Endothelial cell (in vitro differentiated cells): Measurements from ENCODE around the gene ATP8B2. TPM values are rescaled to one million over a fixed set of nuclear protein-coding genes. Genes with fewer than 3 reads are reported as not detected.

Source experiments
- DNase-seq: peaks from one replicate; pipeline ENCODE4 v3.0.0; 2021; ENCODE audit warnings: low spot score
- H3K27ac Mint-ChIP-seq: one replicate; pipeline ENCODE4 v1.8.0; 2021; ENCODE audit warnings: mixed read lengths, inconsistent platforms; ENCODE audit not compliant: unreplicated experiment
- H3K27me3 Mint-ChIP-seq: one replicate; pipeline ENCODE4 v1.8.0; 2021; ENCODE audit warnings: mild to moderate bottlenecking, moderate library complexity, mixed read lengths, inconsistent platforms; ENCODE audit not compliant: unreplicated experiment
- H3K36me3 Mint-ChIP-seq: one replicate; pipeline ENCODE4 v1.8.0; 2021; ENCODE audit warnings: mild to moderate bottlenecking, low read depth, mixed read lengths, inconsistent platforms; ENCODE audit not compliant: unreplicated experiment
- H3K4me1 Mint-ChIP-seq: one replicate; pipeline ENCODE4 v1.8.0; 2021; ENCODE audit warnings: mild to moderate bottlenecking, mixed read lengths, inconsistent platforms; ENCODE audit not compliant: unreplicated experiment
- H3K4me3 Mint-ChIP-seq: one replicate; pipeline ENCODE4 v1.8.0; 2021; ENCODE audit warnings: mild to moderate bottlenecking, mixed read lengths, inconsistent platforms; ENCODE audit not compliant: unreplicated experiment
- H3K9me3 Mint-ChIP-seq: one replicate; pipeline ENCODE4 v1.8.0; 2021; ENCODE audit warnings: mixed read lengths, inconsistent platforms; ENCODE audit not compliant: unreplicated experiment
- total RNA-seq: library from RNA; stranded (reverse); fragmentation: NEBNext Ultra II Directional; extraction: Animal tissue kit (Norgen Biotek cat#: 25700); gene quantifications from one replicate; pipeline ENCODE4 v1.2.1, GENCODE V29; 2021; ENCODE audit not compliant: unreplicated experiment
- TF ChIP-seq, protein P1 (sequence below): fragments of 200-600 bp; sonication (generic); IDR thresholded peaks from one replicate; pipeline ENCODE4 v1.5.0; 2021; ENCODE audit warnings: antibody characterized with exemption; ENCODE audit not compliant: unreplicated experiment

The ATP8B2 gene
- total RNA-seq, 1 donor from 2014 or later = 58.1 TPM

DNA sequence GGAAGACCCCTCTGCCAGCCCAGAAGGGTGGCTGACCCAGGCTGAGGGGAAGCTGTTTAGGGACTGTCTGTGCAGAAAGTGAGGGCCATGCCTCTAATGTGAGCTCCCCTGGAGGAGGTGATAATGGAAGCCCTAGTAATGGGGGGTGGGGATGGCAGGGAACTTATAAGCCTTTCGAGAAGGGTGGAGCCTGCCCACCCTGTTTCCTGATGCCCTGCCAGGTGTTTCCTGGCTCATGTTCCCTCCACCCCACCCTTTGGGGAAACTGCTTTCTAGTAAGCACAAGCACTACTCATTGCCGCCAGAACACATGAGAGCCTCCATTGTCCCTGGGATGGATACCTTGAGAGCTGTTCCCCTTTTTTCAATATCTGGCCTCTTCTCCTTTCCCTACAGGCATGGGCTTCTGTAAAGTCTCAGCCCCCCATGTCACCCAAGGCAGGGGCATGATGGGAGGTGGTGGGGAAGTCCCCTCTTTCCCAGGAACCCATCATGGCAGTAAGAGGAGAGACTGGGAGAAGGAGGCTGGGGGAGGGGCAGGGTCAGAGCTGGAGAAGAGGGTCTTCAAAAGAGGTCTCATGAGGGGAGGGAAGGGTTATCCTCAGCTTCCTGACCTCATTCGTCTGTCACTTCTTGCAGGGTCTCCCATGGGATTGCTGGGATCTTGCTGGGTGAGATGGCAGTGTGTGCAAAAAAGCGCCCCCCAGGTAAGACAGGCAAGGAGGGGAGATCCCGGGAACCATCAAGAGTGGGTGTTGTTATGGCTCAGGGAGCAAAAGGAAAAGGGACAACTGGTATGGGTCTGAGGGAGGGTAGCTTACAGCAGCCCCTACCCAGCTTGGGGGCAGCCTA is 2.4 kb downstream of the ATP8B2 start:
- Mint-ChIP-seq H3K4me1 (peaks cover 43% of the 10 kb centered on the region), H3K36me3 (peaks cover 19% of the 10 kb centered on the region), H3K9me3 (no peaks in the 10 kb centered on the region), H3K27me3 (peaks cover 10% of the 10 kb centered on the region), H3K4me3 (peak overlapping the region; percentile 74), H3K27ac (peak overlapping the region; percentile 74)
- TF ChIP-seq, protein P1, sequence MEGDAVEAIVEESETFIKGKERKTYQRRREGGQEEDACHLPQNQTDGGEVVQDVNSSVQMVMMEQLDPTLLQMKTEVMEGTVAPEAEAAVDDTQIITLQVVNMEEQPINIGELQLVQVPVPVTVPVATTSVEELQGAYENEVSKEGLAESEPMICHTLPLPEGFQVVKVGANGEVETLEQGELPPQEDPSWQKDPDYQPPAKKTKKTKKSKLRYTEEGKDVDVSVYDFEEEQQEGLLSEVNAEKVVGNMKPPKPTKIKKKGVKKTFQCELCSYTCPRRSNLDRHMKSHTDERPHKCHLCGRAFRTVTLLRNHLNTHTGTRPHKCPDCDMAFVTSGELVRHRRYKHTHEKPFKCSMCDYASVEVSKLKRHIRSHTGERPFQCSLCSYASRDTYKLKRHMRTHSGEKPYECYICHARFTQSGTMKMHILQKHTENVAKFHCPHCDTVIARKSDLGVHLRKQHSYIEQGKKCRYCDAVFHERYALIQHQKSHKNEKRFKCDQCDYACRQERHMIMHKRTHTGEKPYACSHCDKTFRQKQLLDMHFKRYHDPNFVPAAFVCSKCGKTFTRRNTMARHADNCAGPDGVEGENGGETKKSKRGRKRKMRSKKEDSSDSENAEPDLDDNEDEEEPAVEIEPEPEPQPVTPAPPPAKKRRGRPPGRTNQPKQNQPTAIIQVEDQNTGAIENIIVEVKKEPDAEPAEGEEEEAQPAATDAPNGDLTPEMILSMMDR = no peak
- DNase-seq = peak; percentile 34

DNA sequence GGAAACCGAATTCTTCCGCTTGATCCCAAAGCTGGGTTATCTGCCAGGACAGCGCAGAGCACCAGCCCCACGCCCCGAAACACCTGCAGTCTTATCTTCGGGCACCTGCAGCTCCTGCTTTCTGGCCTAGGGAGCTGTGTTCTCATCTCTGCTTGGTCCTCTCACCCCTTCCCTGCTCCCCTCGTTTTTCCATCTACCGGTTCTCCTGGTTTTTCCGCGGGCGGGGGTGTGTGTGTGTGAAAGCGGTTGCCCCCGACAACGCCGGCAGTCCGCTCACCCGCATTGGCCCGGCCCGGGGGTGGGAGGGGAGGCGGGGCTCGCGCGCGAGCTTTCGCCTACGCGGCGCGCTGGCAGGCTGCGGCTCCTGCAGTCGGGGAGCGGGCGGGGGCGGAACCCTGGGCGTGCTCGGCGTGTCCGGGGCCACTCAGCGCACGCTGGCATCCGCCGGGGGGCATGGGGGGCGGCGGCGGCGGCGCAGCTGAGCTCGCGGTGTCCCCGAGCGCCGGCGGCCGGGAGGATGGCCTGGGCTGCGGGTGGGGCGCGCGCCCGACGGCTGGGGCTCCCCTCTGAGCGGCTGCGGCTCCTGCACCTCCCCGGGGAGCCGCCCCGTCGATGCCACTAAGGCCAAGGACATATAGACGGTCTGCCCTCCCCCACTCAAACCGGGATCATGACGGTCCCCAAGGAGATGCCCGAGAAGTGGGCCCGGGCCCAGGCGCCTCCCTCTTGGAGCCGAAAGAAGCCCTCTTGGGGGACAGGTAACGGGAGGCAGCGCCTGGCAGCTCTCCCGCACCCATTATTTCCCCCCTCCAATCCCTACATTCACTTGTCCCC is 3.2 kb downstream of the ATP8B2 start:
- Mint-ChIP-seq H3K4me3 (peak overlapping the region; percentile 83), H3K27me3 (peaks cover 10% of the 10 kb centered on the region), H3K36me3 (peaks cover 20% of the 10 kb centered on the region), H3K9me3 (no peaks in the 10 kb centered on the region), H3K27ac (peak overlapping the region; percentile 74), H3K4me1 (peaks cover 43% of the 10 kb centered on the region)
- peak; percentile 73 for DNase-seq
- TF ChIP-seq, protein P1 = no peak

GRCh38 chr1:154329152-154329521 is 3.8 kb downstream of the ATP8B2 start:
- H3K4me3 Mint-ChIP-seq = peak overlapping the region; percentile 83
- DNase-seq = peak; percentile 26
- H3K27ac Mint-ChIP-seq = peak overlapping the region; percentile 48
- TF ChIP-seq, protein P1 = no peak
- peaks cover 10% of the 10 kb centered on the region for H3K27me3 Mint-ChIP-seq
- peaks cover 39% of the 10 kb centered on the region for H3K4me1 Mint-ChIP-seq
- peaks cover 24% of the 10 kb centered on the region for H3K36me3 Mint-ChIP-seq
- H3K9me3 Mint-ChIP-seq = no peaks in the 10 kb centered on the region

DNA sequence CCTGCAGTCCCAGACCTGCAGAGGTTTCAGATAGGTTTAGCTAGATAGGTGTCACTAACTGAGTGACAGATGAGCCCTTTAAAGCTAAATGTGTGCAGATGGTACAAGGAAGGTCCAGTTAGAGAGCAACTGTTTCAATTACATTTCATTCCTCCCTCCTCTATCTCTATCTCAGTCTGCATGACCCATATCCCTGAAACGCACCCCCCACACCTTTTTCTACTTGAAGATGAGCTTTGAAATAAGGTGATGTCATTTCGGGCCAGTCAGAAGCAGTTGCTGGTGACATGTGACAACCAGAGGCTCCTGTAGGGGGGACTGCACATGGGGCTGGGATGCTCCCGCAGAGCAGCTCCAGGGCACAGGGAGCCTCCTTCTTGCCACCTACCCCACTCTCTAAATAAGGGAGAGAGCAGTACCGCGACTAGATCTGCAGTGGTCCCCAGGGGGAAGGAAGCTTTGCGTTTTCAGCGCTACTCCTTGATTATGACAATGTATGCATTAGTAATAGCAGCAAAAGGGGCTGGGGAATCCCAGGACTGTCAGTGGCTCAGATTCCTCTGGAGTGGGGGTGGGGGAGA is 4.3 kb downstream of the ATP8B2 start:
- H3K4me3 Mint-ChIP-seq = peak overlapping the region; percentile 83
- TF ChIP-seq, protein P1 = no peak
- peaks cover 39% of the 10 kb centered on the region for H3K4me1 Mint-ChIP-seq
- H3K27ac Mint-ChIP-seq = peak overlapping the region; percentile 73
- no peak for DNase-seq
- H3K27me3 Mint-ChIP-seq = peaks cover 10% of the 10 kb centered on the region
- no peaks in the 10 kb centered on the region for H3K9me3 Mint-ChIP-seq
- peaks cover 27% of the 10 kb centered on the region for H3K36me3 Mint-ChIP-seq
